ENCODE data around the gene NOTCH1.

NOTCH1 gene

GRCh38 chr9:136482046-136482792 lies 63.6 kb downstream of the NOTCH1 start:
- DNase-seq, result peak; percentile 38

- DNase-seq, result no peak
Observed at GRCh38 chr9:136481558-136481957, 64.3 kb downstream of the NOTCH1 start.

GRCh38 chr9:136476369-136477150 lies 69.3 kb downstream of the NOTCH1 start:
- no peak for DNase-seq

GRCh38 chr9:136474974-136475865 lies 70.6 kb downstream of the NOTCH1 start:
- no peak for DNase-seq

- DNase-seq, result no peak
Observed at GRCh38 chr9:136474021-136474640, 71.7 kb downstream of the NOTCH1 start.

GRCh38 chr9:136473354-136473721 lies 72.5 kb downstream of the NOTCH1 start:
- no peak for DNase-seq

GRCh38 chr9:136472640-136473353 lies 73.1 kb downstream of the NOTCH1 start:
- no peak for DNase-seq

GRCh38 chr9:136471802-136472487 lies 73.9 kb downstream of the NOTCH1 start:
- DNase-seq, result no peak

GRCh38 chr9:136470792-136471469 lies 74.9 kb downstream of the NOTCH1 start:
- no peak for DNase-seq

- no peak for DNase-seq
Observed at GRCh38 chr9:136470356-136470755, 75.5 kb downstream of the NOTCH1 start.

GRCh38 chr9:136467766-136468165 lies 78.1 kb downstream of the NOTCH1 start:
- DNase-seq, result no peak

- no peak for DNase-seq
Observed at GRCh38 chr9:136466155-136466541, 79.7 kb downstream of the NOTCH1 start.

- no peak for DNase-seq
Observed at GRCh38 chr9:136465500-136466154, 80.2 kb downstream of the NOTCH1 start.

GRCh38 chr9:136464241-136464640 lies 81.6 kb downstream of the NOTCH1 start:
- no peak for DNase-seq

- DNase-seq, result no peak
Observed at GRCh38 chr9:136463578-136463977, 82.3 kb downstream of the NOTCH1 start.

GRCh38 chr9:136462664-136463063 lies 83.2 kb downstream of the NOTCH1 start:
- no peak for DNase-seq

GRCh38 chr9:136460772-136461325 lies 85.0 kb downstream of the NOTCH1 start:
- no peak for DNase-seq

GRCh38 chr9:136459425-136459824 lies 86.4 kb downstream of the NOTCH1 start:
- no peak for DNase-seq

GRCh38 chr9:136457326-136457725 lies 88.5 kb downstream of the NOTCH1 start:
- DNase-seq, result no peak

GRCh38 chr9:136456258-136456657 lies 89.6 kb downstream of the NOTCH1 start:
- DNase-seq, result no peak

Measured in NK-92 treated with Interleukin-12 subunit alpha and Interleukin-12 subunit beta, amount 100 ng/mL, for 24 hours (cell line).